Neural cell (in vitro differentiated cells): Measurements from ENCODE around the gene ABCA10. TPM values are rescaled to one million over a fixed set of nuclear protein-coding genes. Genes with fewer than 3 reads are reported as not detected.
"Not testable (repeated sequence)": the region's sequence is repeated elsewhere in the genome, so short reads cannot be mapped to it uniquely, and the experiment has no call there.

Experiments
- H2AFZ ChIP-seq: fragments of 200-600, 300-800 bp; sonication (generic), shearing (Covaris generic); 2 replicates; pipeline ENCODE4 v1.6.0; 2014; ENCODE audit warnings: low read depth, mild to moderate bottlenecking, antibody characterized with exemption, low read length, moderate library complexity
- H3F3A ChIP-seq: fragments of 200-600 bp; shearing (Covaris generic); 2 replicates; pipeline ENCODE4 v1.6.1; 2016; ENCODE audit warnings: mild to moderate bottlenecking, moderate library complexity, mixed read lengths, antibody characterized with exemption, low read length; ENCODE audit not compliant: insufficient read depth, poor library complexity, severe bottlenecking
- H3K27ac ChIP-seq: fragments of 200-600, 300-800 bp; sonication (generic), shearing (Covaris generic); 2 replicates; pipeline ENCODE4 v1.5.1; 2014; ENCODE audit warnings: mild to moderate bottlenecking, low read length, moderate library complexity
- H3K27me3 ChIP-seq: fragments of 300-800, 200-600 bp; sonication (generic), shearing (Covaris generic); 2 replicates; pipeline ENCODE4 v1.6.0; 2014; ENCODE audit warnings: mild to moderate bottlenecking, low read depth, low read length, moderate library complexity; ENCODE audit not compliant: insufficient read depth
- H3K36me3 ChIP-seq: fragments of 300-800, 200-600 bp; sonication (generic), shearing (Covaris generic); 2 replicates; pipeline ENCODE4 v1.5.1; 2014; ENCODE audit warnings: mild to moderate bottlenecking, antibody characterized with exemption, low read length, moderate library complexity; ENCODE audit not compliant: insufficient read depth
- H3K4me2 ChIP-seq: fragments of 300-800, 200-600 bp; sonication (generic), shearing (Covaris generic); 2 replicates; pipeline ENCODE4 v1.6.0; 2014; ENCODE audit warnings: mild to moderate bottlenecking, low read length
- H3K4me3 ChIP-seq: fragments of 300-800, 200-600 bp; sonication (generic), shearing (Covaris generic); 2 replicates; pipeline ENCODE4 v1.5.1; 2014; ENCODE audit warnings: mild to moderate bottlenecking, low read length, moderate library complexity
- H3K79me2 ChIP-seq: fragments of 200-600 bp; shearing (Covaris generic); replicated peaks from 2 replicates; pipeline ENCODE4 v1.6.0; 2014; ENCODE audit warnings: mild to moderate bottlenecking, low read length, moderate library complexity; ENCODE audit not compliant: insufficient read depth
- H3K9ac ChIP-seq: fragments of 300-800, 200-600 bp; sonication (generic), shearing (Covaris generic); 2 replicates; pipeline ENCODE4 v1.6.1; 2016; ENCODE audit warnings: mild to moderate bottlenecking, low read length, mixed read lengths
- H3K9me2 ChIP-seq: fragments of 200-600 bp; shearing (Covaris generic); 2 replicates; pipeline ENCODE4 v1.6.1; 2016; ENCODE audit warnings: mild to moderate bottlenecking, low read length, mixed read lengths; ENCODE audit not compliant: insufficient read depth
- H3K9me3 ChIP-seq: fragments of 200-600, 300-800 bp; sonication (generic), shearing (Covaris generic); 2 replicates; pipeline ENCODE4 v1.6.1; 2016; ENCODE audit warnings: mild to moderate bottlenecking, mixed run types, low read length, moderate library complexity, mixed read lengths
- H4K20me1 ChIP-seq: fragments of 200-600 bp; shearing (Covaris generic); 2 replicates; pipeline ENCODE4 v1.6.1; 2016; ENCODE audit warnings: mild to moderate bottlenecking, mixed run types; ENCODE audit not compliant: insufficient read depth
- CTCF ChIP-seq: fragments of 450-650 bp; IDR thresholded peaks from 2 replicates; pipeline ENCODE4 v1.5.1; 2014; ENCODE audit warnings: antibody characterized with exemption, mild to moderate bottlenecking, moderate library complexity; ENCODE audit not compliant: poor library complexity, severe bottlenecking
- EZH2 ChIP-seq: fragments of 200-600, 300-800 bp; shearing (Covaris generic), sonication (generic); IDR thresholded peaks from 2 replicates; pipeline ENCODE4 v1.6.1; 2014; ENCODE audit warnings: antibody characterized with exemption, low read length, borderline replicate concordance, mild to moderate bottlenecking; ENCODE audit not compliant: insufficient read depth, poor library complexity, severe bottlenecking
- POLR2AphosphoS5 ChIP-seq: IDR thresholded peaks from 2 replicates; pipeline ENCODE4 v1.6.1; 2012
- RAD21 ChIP-seq: fragments of 450-650 bp; conservative IDR thresholded peaks from 2 replicates; pipeline ENCODE4 v1.6.1; 2014; ENCODE audit warnings: antibody characterized with exemption, mild to moderate bottlenecking, moderate library complexity
- REST ChIP-seq: IDR thresholded peaks from 2 replicates; pipeline ENCODE4 v1.6.1; 2012; ENCODE audit warnings: borderline replicate concordance
- TAF1 ChIP-seq: IDR thresholded peaks from 2 replicates; pipeline ENCODE4 v1.6.1; 2012; ENCODE audit warnings: low read depth
- polyA plus RNA-seq: library from polyadenylated mRNA; depleted of rRNA; stranded (reverse); fragments of >200 nt; gene quantifications from 2 replicates; pipeline ENCODE4 v1.2.3, GENCODE V29; 2014

ABCA10 gene
- polyA plus RNA-seq, 1 donor from 2014 or later, result 15.3 TPM

GRCh38 chr17:69170377-69170776 is 58.2 kb downstream of the ABCA10 start:
- Histone ChIP-seq H3K9me2 (no peaks in the 10 kb centered on the region), H3K9ac (no peak overlapping the region), H2AFZ (no peak overlapping the region), H3K36me3 (no peaks in the 10 kb centered on the region), H3K27me3 (no peaks in the 10 kb centered on the region), H3F3A (no peaks in the 10 kb centered on the region), H3K9me3 (no peaks in the 10 kb centered on the region), H3K79me2 (no peaks in the 10 kb centered on the region), H3K4me2 (no peak overlapping the region), H4K20me1 (no peaks in the 10 kb centered on the region), H3K27ac (no peak overlapping the region), H3K4me3 (no peak overlapping the region)
- no peak for TF ChIP-seq RAD21
- no peak for TF ChIP-seq CTCF

- H3K79me2 ChIP-seq, H3K36me3 ChIP-seq, H3K9me2 ChIP-seq, H4K20me1 ChIP-seq, H3K4me2 ChIP-seq, H3K27ac ChIP-seq, H3K9me3 ChIP-seq, H3K9ac ChIP-seq, H3F3A ChIP-seq, H3K27me3 ChIP-seq, H2AFZ ChIP-seq, H3K4me3 ChIP-seq: not testable (repeated sequence)
Measured at GRCh38 chr17:69168642-69169041, 60.0 kb downstream of the ABCA10 start.

GRCh38 chr17:69166957-69167356 is 61.7 kb downstream of the ABCA10 start:
- Histone ChIP-seq H3K4me2 (no peak overlapping the region), H3F3A (no peaks in the 10 kb centered on the region), H3K9me2 (no peaks in the 10 kb centered on the region), H3K4me3 (no peak overlapping the region), H3K9me3 (no peaks in the 10 kb centered on the region), H3K36me3 (no peaks in the 10 kb centered on the region), H2AFZ (no peak overlapping the region), H3K79me2 (no peaks in the 10 kb centered on the region), H3K9ac (no peak overlapping the region), H4K20me1 (no peaks in the 10 kb centered on the region), H3K27me3 (no peaks in the 10 kb centered on the region), H3K27ac (no peak overlapping the region)
- no peak for TF ChIP-seq CTCF
- TF ChIP-seq REST, result no peak
- TF ChIP-seq EZH2, result no peak
- no peak for TF ChIP-seq POLR2AphosphoS5
- TF ChIP-seq RAD21, result no peak
- TF ChIP-seq TAF1, result no peak
